Cerebellar nuclear complex (tissue), 1 donor: ENCODE results near the gene MESP2.

Experiments
- DNase-seq, 2 experiments: peaks; one replicate each; lab custom pipeline; 2025; lab: John Stamatoyannopoulos, UW

MESP2 gene

DNA sequence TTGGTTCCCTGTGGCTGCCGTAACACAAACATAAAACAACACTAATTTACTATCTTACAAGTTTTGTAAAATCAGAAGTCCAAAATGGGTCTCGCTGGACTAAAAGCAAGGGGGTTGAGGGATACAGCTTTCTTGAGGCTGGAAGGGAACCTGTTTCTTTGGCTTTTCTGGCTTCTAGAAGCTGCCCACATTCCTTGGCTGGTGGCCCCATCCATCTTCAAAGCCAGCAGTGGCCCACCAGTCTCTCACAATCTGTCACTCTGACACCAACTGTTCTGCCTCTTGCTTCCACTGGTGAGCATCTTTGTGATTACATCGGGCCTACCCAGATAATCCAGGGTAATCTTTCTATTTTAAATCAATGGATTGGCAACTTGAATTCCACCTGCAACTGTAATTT, 39.6 kb downstream of the MESP2 start:
- no peak for DNase-seq

- no peak for DNase-seq
Measured at GRCh38 chr15:89817701-89818280, 41.7 kb downstream of the MESP2 start.

DNA sequence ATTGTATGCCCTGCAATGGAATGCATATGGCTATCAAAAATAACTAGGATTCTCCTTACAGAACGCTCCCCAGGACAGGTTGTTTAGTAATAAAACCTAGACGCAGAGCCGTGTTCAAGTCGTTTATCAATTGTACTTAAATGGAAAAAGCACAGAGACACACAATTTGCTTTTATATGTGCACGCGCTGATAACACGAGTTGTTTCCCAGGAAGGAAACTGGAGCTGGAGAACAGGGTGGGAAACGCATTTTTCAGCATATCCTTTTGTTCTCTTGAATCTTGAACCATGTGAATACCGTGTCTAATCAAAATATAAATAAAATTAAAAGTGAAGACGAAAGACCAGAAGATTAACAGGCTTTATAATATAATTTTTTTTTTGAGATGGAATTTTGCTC, 42.2 kb downstream of the MESP2 start:
- DNase-seq: no peak

DNA sequence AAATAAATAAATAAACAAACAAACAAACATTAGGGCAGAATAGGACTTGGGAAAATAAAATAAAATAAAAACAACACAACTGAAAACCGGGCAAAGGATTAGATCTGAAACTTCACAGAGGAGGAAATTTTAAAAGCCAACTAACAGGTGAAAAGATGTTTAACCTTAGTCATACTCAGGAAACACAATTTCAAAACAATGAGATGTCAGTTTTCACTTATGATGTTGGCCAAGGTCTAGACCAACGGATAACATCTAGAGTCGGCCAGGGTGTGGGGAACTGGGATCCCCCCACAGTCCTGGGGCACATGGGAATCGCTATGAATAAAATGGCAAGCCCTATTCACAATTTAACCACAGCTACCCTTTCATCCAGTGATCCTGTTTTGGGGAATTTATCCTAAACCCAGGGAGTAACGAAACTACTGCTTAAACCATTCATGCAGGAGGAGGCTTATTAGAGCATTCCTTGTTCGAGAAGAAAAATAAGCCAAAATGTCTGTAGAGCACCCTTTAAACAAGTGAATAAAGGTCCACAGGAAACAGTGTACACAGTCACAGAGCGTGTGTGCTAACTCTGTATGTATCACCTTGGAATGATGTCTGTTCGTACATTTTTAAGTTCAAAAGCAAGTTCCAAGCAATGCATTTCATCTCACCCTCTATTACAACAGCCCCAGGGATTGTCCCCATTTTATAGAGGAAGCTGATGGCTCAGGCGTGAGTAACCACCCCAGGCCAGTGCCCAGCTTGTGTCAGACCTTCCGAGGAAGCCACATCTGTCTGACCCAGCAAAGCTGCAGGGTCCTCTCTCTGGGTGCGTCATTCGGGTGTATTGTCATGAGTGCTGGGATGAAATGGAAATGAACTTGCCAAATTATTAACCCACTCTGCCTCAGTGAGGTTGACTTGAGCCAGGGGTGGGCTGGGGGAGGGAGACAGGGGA, 44.8 kb downstream of the MESP2 start:
- no peak for DNase-seq

GRCh38 chr15:89822026-89822425, 45.9 kb downstream of the MESP2 start:
- DNase-seq: no peak

GRCh38 chr15:89822611-89822950, 46.4 kb downstream of the MESP2 start:
- DNase-seq: no peak

GRCh38 chr15:89822951-89823711, 47.0 kb downstream of the MESP2 start:
- no peak for DNase-seq

GRCh38 chr15:89823836-89824606, 47.9 kb downstream of the MESP2 start:
- no peak for DNase-seq

- DNase-seq: no peak
Measured at GRCh38 chr15:89824607-89824867, 48.4 kb downstream of the MESP2 start.

- DNase-seq: no peak
Measured at GRCh38 chr15:89825271-89825940, 49.3 kb downstream of the MESP2 start.

DNA sequence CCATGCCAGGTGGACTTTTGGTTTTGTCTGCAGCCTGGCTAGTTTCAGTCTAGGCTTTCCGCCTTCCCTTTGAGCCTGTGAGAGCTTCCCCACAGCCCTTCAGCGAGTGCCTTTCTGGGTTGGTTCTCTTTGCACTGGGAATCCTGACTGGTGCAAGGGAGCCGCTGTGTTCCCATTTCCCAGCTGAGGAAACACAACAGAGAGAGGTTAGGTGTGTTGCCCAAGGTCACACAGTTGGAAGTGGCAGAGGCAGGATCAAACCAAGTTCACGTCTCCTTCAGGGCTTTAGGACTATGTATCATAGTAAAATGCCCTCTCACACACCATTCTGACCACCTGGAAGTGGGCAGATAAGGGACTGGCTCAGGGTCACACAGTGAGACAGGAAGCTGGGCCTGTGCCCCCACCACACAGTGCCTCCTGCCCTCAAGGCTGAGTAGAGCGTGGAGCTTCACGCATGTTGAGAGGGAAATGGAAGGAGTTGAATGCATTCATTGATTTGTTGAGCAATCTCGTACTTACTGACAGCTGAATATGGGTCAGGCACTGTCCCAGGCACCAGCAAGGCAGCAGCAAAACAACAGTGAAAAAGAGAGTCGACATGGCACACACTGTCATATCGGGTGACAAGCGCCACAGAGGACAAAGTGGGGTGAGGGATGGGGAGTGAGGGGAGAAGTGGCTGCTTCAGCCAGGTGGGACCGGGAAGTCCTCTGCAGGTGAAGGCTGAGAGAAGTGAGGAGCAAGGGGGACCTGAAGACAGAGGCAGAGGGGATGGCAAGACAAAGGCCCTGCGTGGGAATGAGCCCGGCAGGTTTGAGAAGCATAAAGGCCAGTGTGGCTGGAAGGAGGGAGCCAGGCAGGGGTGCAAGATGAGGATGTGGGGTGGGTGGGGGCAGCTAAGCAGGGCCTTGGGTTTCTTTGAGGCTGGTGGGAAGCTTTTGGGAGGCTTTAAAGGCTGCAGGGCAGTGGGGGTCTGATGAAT, 50.8 kb downstream of the MESP2 start:
- DNase-seq: no peak

GRCh38 chr15:89827829-89828228, 51.7 kb downstream of the MESP2 start:
- no peak for DNase-seq
